NCI-H526 treated with DMSO at 0.1 percent for 48 hours (cell line): Measurements from ENCODE around the gene ATAD2B.
"Not testable (repeated sequence)": the region's sequence is repeated elsewhere in the genome, so short reads cannot be mapped to it uniquely, and the experiment has no call there.

ENCODE experiments used
- DNase-seq: peaks from one replicate; lab custom pipeline; 2025; lab: John Stamatoyannopoulos, UW

Gene ATAD2B

DNA sequence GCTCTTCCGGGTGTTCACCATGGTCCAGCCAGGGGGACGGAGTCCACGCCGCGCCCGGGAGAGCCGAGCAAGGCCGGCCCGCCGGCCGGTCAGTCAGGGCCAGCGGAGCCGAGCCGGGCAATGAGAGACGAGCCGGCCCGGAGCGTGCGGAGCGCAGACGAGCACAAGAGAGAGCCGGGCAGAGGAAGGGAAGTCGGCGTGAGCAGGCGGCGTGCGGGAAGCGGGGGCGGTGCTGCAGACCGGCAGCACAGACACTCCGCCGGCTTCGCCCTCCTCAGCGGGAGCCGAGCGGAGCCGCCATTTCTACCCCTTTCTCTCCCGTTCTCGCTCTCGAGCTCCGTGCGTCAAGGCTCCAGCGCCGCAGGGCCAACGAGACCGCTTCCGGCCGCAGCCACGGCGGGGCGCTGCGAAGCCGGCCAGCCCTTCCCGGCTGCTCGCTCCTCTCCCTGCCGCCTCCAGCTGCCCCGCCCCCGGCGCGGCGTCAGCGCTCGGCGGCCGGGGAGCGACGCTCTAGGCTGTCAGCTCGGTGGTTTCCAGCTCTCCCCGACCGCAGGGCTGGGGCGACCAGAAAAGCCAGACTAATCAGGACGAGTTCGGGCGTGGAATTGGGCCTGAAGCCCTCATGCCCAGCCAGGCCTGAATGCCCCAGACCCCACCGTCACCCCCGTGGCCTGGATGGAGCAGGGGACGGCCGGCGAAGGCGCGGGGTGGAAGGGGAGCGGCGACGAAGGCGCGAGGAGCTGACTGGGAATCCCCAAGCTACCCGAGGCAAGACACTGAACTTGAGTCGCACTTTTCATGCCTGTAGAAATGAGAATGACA, at the start of gene ATAD2B:
Gene ATAD2B, minus strand, starts transcription at position 374 of the 822 bp plus-strand sequence. Its CDS starts 353 bp downstream, at position 21.
- peak; percentile 85 for DNase-seq

DNA sequence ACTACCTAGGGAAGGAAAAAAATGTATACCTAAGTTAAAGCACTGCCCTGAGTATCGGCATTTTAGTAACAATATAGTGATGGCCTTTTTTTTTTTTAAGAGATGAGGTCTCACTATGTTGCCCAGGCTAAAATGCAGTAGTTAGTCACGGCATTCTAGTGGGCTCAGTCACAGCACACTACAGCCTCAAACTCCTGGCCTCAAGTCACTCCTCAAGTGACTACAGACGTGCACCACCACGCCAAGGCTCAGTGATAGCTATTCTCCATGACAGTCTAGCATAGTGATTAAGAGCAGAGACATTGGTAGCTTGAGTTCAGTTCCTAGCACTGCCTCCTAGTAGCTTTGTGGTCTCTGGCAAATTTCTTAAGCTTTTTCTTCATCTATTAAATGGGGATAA, 40.9 kb upstream of the ATAD2B start:
- no peak for DNase-seq

DNA sequence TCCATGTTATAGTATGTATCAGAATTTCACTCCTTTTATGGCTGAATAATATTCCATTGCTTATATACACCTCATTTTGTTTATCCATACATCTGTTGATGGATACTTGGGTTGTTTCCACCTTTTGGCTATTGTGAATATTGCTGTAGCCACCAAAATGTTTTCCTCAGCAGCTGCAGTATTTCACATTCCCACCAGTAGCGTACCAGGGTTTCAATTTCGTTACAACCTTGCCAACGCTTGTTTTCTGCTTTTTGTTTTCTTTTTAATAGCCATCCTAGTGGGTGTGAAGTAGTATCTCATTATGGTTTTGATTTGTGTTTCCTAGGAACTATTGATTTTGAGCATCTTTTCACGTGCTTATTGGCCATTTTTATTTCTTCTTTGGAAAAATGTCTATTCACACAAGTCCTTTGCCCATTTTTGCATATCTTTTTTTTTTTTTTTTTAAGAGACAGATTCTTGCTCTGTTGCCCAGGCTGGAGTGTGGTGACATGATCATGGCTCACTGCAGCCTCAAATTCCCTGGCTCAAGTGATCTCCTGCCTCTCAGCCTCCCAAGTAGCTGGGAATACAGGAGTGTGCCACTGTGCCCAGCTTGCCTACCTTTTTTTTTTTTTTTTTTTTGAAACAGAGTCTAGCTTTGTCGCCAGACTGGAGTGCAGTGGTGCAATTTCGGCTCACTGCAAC, 27.5 kb upstream of the ATAD2B start:
- no peak for DNase-seq

DNA sequence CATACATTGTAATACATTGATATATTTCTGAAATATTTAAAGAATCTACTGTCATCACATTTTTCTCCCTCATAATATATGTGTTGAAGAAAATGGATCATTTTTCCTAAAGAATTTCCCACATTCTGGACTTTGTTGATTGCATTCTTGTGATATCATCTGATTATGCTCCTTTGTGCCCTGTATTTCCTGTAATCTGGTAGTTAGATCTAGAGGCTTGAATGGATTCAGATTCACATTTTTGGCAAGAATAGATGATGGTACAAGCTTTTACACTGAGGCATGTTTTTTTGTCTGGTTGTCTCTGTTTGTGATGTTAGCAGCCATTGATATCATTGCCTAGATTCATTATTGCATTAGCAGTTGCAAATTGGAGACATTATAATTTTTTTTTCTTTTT, 26.7 kb upstream of the ATAD2B start:
- no peak for DNase-seq

DNA sequence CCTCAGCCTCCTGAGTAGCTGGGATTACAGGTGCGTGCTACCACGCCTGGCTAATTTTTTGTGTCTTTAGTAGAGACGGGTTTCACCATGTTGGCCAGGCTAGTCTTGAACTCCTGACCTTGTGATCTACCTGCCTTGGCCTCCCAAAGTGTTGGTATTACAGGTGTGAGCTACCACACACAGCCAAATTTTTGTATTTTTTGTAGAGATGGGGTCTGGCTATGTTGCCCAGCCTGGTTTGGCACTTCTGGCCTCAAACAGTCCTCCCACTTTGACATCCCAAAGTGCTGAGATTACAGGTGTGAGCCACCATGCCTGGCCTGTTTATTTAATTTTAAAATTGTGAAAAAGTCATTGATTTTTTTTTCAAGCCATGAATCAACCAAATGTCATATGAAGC, 25.6 kb upstream of the ATAD2B start:
- DNase-seq: not testable (repeated sequence)

DNA sequence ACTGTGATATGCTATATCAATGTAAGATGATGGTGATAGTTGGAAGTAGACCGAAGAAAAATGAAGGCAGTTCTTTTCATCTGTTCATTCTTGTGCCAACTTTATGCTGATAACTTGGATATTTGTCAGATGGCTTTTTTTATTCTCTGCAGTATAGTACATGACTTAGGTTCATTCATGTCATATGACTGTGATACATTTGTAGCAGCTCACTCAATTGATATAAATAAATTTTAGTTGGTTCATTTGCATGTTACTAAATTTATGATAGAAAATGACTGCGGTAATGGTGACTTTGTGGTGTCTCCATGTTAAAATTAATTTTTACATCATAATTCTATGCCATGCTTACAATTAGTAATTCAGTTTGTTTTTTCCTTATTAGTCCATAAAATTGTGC, 20.4 kb upstream of the ATAD2B start:
- DNase-seq: no peak

DNA sequence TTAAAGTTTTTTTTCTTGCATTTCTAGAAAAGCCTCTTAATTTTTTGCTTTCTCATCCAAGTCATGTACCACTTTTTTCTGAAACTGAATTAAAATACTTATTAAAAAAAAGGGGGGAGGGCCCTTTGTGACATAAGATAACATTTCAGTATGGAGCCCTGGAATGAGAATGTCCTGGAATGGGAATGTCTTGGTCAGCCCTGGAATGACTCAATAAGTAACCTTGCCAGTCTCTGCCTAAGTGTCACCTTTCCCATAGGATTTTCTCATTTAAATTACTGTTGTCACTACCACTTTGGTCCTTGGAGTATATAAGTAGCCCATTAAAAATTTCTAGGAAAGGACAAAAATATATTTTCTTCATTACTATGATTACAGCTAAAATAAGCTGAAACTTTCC, 18.1 kb upstream of the ATAD2B start:
- DNase-seq: no peak

DNA sequence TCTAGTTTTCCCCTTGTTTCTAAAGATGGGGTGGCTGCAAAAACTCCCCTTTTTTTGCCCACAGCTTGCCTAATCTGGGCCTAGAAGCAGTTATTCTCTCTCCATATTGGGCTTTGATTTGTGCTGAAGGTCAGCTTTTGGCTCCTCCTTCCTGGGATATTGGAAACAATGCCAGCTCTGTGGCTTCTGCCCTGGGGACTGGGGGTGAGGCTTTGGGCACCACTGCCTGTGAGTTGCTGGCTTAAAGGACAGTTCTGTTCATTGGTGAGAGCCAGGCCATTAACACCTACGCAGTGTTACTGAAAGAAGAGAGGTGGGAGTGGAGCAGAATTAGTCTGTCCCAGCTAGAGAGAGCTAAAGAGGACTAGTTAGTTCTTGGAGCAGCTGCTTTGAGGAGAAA, 17.6 kb upstream of the ATAD2B start:
- DNase-seq: no peak

DNA sequence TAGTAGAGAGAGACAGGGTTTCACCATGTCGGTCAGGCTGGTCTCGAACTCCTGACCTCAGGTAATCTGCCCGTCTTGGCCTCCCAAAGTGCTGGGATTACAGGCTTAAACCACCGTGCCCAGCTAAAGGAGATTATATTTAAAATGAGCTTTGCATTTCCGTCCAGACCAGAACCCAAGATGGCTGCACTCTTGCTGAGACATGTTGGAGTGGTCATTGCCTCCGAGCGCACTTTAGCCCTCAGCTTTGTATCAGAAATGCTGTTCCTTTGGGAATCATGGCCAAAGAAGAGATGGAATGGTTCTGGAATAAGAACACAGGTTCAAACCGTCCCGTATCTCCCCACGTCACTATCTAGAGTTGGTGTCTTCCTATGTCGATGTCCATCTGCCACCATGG, 16.7 kb upstream of the ATAD2B start:
- DNase-seq: no peak

DNA sequence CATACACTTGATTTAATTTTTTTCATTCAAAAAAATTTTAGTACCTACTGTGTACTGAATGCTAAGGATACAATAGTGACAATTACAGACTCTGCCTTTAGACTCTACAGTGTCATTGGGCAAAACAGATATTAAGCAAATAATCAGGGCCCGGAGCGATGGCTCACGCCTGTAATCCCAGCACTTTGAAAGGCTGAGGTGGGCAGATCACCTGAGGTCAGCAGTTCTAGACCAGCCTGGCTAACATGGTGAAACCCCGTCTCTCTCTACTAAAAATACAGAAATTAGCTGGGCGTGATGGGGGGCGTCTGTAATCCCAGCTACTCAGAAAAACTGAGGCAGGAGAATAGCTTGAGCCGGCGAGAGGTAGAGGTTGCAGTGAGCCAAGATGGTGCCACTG, 14.7 kb upstream of the ATAD2B start:
- DNase-seq: no peak

DNA sequence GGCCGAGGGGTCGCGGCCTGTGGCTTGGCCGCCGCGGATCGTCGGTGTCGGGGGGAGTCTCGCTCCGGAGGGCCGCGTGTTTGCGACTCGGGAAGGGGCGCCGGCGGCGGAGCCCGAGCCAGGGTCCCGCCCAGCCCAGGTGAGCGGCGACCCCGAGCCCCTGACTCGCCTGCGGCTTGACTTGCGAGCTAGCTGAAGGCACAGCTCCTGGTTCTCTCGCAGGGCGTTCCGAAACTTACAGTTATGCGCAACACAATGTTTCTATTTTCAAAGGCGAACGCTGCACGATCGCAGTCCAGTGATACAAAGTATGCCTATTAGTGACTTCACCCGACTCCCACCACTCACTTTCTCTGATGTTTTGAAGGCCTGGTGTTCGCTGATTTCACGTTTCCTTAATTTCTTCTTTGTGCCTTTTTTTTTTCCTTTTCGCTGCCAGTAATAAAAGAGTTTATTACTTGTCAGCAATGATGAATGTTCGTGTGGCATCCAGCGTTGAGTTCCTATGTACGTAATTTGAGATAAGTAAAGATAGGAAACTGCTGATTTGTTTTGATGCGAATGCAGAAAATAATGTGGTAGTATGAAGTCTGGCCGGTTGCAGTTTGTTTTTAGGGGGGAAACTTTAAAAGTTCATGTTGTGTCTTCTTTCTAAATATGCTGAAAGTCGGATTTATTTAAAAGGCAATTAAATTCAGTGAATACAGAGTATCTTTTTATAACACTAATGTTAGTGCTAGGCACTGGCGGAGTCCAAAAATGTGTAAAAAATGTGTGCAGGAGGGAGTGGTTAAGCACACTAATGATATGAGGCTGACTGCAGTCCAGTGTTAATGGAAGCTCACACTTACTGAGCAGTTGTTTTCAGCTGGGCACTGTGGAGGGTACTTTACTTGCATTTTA, 14.0 kb upstream of the ATAD2B start:
- DNase-seq: peak; percentile 63

DNA sequence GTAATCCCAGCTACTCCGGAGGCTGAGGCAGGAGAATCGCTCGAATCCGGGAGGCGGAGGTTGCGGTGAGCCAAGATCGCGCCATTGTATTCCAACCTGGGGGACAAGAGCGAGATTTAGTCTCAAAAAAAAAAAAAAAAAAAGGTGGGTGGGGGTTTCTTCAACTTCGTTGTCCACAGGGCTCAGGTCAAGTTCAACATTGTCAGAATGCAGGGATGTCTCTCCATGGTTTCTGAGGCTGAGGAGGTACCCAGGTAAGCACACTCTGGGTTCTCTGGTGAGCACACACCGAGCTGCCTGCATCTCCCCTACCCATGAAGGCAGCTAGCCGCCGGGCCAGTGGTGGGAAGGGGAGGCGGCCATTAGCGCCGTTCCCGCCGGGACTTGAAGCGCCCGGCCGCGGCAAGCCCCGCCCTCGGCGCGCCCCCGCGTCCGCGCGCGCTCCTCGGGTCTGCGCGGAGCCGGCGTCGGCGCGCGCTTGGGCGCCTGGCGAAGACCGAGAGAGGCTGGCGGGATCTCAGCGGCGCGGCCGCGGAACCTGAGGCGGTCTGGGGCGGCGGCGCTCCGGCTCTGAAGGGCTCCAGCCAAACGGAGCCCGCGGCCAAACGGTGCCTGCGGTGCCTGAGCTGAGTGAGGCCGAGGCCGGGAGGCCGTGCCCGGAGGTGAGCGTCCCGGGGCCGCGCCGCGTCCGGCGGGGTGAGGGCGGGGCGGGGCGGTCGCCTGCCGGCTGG, 13.2 kb upstream of the ATAD2B start, which contains the start of gene UBXN2A:
Gene UBXN2A, plus strand, starts transcription at position 477 of the 731 bp plus-strand sequence. CDS start 17,852 bp downstream, outside the sequence.
- DNase-seq: peak; percentile 66

DNA sequence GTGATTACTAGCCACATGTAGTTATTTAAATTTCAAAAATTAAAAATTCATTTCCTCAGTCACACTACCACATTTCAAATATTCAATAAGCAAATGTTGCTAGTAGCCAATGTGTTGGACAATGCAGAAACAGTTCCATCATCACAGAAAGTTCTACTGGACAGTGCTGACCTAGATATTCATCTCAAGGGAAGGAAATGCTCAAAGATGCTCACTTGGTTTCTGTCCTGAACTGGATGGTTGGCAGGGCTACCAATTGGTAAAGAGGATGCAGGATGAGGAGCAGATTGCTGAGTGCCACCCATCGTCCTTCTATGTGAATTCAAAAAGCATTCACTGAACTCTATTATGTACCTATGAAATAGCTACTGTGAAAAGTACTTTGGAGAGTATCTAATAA, 7.3 kb upstream of the ATAD2B start:
- no peak for DNase-seq

DNA sequence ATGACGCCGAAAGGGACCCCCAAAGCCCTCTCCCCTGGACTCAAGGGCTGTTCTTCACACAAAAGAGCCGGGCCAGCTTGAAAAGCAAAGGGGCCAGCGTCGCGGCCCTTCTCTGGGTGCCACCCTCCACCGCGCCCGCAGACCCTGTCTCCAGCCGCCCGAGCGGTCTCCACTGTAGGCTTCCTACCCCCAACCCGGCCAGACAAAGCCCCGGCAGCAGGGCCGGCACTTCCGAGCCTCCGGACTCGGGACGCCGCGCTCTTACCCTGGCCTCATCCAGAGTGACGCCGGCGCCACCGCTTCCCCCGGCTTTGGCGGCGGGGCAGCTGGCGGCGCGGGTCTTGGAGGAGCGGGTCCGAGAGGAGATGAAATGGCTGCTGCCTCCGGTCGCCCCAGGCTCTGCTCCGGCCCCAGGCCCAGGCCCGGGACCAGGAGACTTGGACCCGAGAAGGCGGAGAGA, 603 bp downstream of the ATAD2B start:
- DNase-seq: peak; percentile 63

DNA sequence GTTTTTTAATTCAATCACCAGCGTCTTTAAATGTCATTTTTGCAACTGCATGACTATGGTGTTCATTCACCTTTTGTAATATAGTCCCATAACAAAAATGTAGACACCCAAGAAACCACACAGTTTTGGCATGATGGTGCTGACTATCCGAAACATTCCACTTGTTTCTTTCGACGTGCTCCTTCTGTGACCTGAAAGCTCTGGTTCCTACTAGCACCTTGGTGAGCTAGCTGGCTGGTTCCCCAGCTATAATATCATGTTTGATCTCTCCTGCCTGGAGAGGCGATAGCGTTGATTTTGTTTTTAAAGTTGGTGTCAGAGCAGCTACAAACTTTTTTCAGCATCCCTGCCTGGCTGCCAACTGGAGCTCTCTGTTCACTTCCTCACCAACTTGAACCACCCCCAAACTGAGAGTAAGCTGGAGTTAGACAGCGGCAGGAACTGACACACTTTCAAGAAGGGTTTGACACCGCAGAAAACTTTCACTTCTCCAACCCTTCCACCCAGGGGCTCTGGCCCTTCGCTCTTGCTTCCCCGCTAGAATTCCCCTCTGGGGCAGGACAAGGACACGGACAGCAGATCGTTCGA, 1.1 kb downstream of the ATAD2B start:
- peak; percentile 42 for DNase-seq

DNA sequence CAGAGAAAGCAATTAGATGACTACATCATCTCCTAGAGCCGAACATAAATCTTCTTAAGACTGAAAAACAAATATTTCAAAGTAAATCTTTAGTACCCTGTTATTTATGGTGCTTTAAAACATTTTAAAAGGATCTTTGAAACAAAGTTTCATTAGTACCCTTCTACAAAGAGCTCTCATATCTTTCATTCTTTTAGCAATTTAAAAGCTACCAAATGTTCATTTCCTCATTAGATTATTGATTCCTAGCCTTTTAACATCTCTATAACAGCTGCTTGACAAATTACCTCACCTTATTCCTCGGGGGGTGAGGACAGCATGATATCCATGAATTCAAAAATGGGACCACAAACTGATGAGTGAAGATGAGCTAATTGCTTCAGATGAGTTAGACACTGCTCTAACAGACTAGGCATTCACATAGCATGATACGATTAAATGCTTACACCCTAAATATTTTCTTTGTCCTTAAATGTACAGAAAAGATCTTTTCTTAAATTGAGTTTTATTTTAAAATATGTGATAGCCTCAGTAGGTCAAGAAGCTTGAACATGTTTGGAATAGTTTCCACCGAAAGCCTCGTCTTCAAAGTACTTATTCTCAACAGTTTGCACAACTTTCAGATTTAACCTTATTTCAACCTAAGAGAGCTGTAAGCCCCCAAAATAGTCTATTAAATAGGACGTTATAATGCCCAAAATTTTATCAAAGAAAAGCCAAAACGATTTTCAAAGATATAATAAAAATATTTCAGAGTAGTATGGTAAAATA, 2.1 kb downstream of the ATAD2B start:
- no peak for DNase-seq

DNA sequence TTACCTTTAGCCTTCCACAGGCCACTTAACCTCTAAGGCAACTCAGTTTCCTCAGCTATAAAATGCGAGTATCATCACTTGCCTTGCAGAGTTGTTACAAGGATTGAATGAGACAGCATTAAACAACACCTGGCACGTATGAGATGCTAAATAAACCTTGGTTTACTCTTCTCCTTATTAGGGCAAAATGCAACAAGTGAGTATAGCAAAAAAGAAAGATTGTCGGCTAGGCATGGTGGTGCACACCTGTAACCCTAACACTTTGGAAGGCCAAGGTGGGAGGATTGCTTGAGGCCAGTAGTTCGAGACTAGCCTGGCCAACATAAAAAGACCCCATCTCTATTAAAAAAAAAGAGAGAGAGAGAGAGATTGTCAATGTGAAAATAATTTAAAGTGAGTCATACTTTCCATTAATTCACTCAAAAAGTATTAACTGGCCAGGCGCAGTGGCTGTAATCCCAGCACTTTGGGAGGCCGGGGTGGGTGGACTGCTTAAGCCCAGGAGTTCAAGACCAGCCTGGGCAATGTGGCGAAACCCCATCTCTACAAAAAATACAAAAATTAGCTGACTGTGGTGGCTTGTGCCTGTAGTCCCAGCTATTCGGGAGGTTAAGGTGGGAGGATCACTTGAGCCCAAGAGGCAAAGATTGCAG, 8.0 kb downstream of the ATAD2B start:
- no peak for DNase-seq

DNA sequence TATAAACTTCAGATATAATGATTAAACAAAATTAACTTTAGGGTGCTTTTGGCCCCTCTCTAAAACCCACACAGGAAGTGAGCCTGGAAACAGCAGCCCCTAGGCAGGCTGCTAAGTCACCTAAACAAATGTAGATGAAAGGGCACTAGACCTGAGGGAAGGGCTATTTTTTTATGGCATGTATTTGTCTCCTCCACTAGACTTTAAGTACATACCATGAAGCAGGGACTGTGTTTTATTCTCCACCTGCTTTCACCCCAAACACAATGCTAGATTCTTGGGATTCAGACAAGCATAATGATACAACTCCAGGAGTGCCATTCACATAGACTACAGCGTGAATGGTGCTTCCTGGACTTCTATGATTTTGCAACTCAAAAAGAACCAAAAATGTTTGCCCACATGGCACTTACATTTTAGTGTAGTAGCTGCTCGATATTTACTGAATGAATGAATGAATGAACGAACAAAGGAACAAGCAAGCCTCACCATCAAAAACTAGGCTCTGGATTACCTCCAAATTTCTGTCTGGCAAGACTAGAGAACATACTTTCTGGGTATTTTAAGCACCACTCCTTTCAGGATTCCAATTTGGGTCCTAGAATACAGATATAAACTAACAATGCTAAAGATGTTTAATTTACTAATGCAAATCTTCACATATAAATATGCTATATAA, 10.1 kb downstream of the ATAD2B start:
- DNase-seq: no peak

DNA sequence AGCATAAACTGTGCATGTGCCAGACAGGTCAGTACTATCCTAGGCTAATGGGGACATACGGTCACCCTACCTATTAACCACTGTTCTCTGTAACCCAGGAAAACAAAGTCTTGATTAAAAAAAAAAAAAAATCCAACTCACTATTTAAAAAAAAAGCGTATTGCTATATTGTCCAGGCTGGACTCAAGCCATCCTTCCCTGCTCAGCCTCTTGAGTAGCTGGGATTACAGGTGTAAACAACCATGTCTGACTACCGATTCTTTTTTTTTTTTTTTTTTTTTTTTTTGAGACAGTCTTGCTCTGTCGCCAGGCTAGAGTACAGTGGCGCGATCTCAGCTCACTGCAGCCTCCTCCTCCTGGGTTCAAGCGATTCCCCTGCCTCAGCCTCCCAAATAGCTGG, 11.6 kb downstream of the ATAD2B start:
- DNase-seq: no peak
